Measurements from ENCODE around the gene REV3L. TPM values are rescaled to one million over a fixed set of nuclear protein-coding genes. Genes with fewer than 3 reads are reported as not detected.
"Not testable (repeated sequence)": the region's sequence is repeated elsewhere in the genome, so short reads cannot be mapped to it uniquely, and the experiment has no call there.

REV3L gene
- total RNA-seq, 1 donor from 2014 or later, result 38.0 TPM

GRCh38 chr6:111521497-111522270 lies 38.7 kb upstream of the REV3L start:
- no peak overlapping the region for H3K4me3 Mint-ChIP-seq (ENCODE audit: unreplicated experiment)
- H3K9me3 Mint-ChIP-seq (ENCODE audit: low read depth), result peaks cover 7% of the 10 kb centered on the region
- TF ChIP-seq CTCF (IDR thresholded peaks at IDR 0.05), result no peak
- H3K36me3 Mint-ChIP-seq (ENCODE audit: low read depth), result peaks cover 6% of the 10 kb centered on the region
- no peak overlapping the region for H3K27ac Mint-ChIP-seq (ENCODE audit: unreplicated experiment)
- no peak for DNase-seq (ENCODE audit: low spot score)
- peaks cover 24% of the 10 kb centered on the region for H3K4me1 Mint-ChIP-seq (ENCODE audit: low read depth)
- no peaks in the 10 kb centered on the region for H3K27me3 Mint-ChIP-seq (ENCODE audit: low read depth)

- Mint-ChIP-seq H3K4me3 (ENCODE audit: unreplicated experiment) (no peak overlapping the region), H3K36me3 (ENCODE audit: low read depth) (peaks cover 6% of the 10 kb centered on the region), H3K4me1 (ENCODE audit: low read depth) (peaks cover 24% of the 10 kb centered on the region), H3K9me3 (ENCODE audit: low read depth) (peaks cover 7% of the 10 kb centered on the region), H3K27me3 (ENCODE audit: low read depth) (no peaks in the 10 kb centered on the region), H3K27ac (ENCODE audit: unreplicated experiment) (no peak overlapping the region)
- TF ChIP-seq CTCF (IDR thresholded peaks at IDR 0.05), result no peak
- DNase-seq (ENCODE audit: low spot score), result no peak
Measured at GRCh38 chr6:111520524-111520923, 37.5 kb upstream of the REV3L start.

DNA sequence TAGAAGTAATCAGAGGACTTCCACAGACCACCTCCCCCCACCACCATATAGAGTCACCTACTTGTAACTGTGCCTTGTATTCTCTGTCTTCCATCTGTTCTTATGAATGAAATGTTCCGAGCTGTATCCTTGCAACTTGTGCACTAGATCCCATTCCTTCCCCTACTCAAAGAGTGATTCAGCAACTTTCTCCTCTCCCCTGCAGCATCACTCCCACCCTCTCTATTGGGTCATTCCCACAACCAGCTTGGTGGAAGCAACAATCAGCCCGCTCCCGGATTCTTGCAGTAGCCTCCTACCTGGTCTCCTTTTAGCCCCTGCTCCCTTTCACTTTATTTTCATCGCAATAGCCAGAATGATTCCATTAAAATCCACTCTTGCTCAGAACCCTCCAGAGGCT lies 34.9 kb upstream of the REV3L start:
- TF ChIP-seq CTCF (IDR thresholded peaks at IDR 0.05), result no peak
- H3K36me3 Mint-ChIP-seq (ENCODE audit: low read depth), result peaks cover 6% of the 10 kb centered on the region
- peaks cover 6% of the 10 kb centered on the region for H3K4me1 Mint-ChIP-seq (ENCODE audit: low read depth)
- no peak for DNase-seq (ENCODE audit: low spot score)
- peaks cover 7% of the 10 kb centered on the region for H3K9me3 Mint-ChIP-seq (ENCODE audit: low read depth)
- no peaks in the 10 kb centered on the region for H3K27me3 Mint-ChIP-seq (ENCODE audit: low read depth)
- H3K4me3 Mint-ChIP-seq (ENCODE audit: unreplicated experiment), result no peak overlapping the region
- H3K27ac Mint-ChIP-seq (ENCODE audit: unreplicated experiment), result no peak overlapping the region

GRCh38 chr6:111515259-111515658 lies 32.2 kb upstream of the REV3L start:
- peaks cover 2% of the 10 kb centered on the region for H3K9me3 Mint-ChIP-seq (ENCODE audit: low read depth)
- no peaks in the 10 kb centered on the region for H3K36me3 Mint-ChIP-seq (ENCODE audit: low read depth)
- TF ChIP-seq CTCF (IDR thresholded peaks at IDR 0.05), result no peak
- H3K4me3 Mint-ChIP-seq (ENCODE audit: unreplicated experiment), result no peak overlapping the region
- no peaks in the 10 kb centered on the region for H3K4me1 Mint-ChIP-seq (ENCODE audit: low read depth)
- H3K27ac Mint-ChIP-seq (ENCODE audit: unreplicated experiment), result no peak overlapping the region
- DNase-seq (ENCODE audit: low spot score), result no peak
- no peaks in the 10 kb centered on the region for H3K27me3 Mint-ChIP-seq (ENCODE audit: low read depth)

DNA sequence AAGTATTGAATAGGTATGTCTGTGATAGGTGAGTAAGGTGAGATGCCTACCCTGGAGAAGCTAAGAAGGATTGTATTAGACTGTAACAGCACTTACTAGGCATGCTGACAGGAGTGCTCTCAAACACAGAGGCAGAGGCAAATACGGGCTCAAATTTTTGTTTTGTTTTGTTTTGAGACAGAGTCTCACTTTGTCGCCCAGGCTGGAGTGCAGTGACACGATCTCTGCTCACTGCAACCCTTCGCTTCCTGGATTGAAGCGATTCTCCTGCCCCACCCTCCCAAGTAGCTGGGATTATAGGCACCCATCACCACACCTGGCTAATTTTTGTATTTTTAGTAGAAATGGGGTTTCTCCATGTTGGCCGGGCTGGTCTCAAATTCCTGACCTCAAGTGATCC lies 31.5 kb upstream of the REV3L start:
- not testable (repeated sequence) for H3K27me3 Mint-ChIP-seq (ENCODE audit: low read depth); DNase-seq (ENCODE audit: low spot score); H3K9me3 Mint-ChIP-seq (ENCODE audit: low read depth); H3K36me3 Mint-ChIP-seq (ENCODE audit: low read depth); H3K4me1 Mint-ChIP-seq (ENCODE audit: low read depth); H3K27ac Mint-ChIP-seq (ENCODE audit: unreplicated experiment); H3K4me3 Mint-ChIP-seq (ENCODE audit: unreplicated experiment)

DNA sequence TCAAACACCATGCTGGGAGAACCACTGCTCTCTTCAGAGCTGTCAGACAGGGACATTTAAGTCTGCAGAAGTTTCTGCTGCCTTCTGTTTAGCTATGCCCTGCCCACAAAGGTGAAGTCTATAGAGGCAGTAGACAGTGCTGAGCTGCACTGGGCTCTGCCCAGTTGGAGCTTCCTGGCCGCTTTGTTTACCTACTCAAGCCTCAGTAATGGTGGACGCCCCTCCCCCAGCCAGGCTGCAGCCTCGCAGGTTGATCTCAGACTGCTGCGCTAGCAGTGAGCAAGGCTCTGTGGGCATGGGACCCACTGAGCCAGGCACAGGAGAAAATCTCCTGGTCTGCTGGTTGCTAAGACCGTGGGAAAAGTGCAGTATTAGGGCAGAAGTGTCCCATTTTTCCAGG lies 24.2 kb upstream of the REV3L start:
- not testable (repeated sequence) for H3K36me3 Mint-ChIP-seq (ENCODE audit: low read depth); H3K27ac Mint-ChIP-seq (ENCODE audit: unreplicated experiment); H3K9me3 Mint-ChIP-seq (ENCODE audit: low read depth); H3K27me3 Mint-ChIP-seq (ENCODE audit: low read depth); DNase-seq (ENCODE audit: low spot score); H3K4me3 Mint-ChIP-seq (ENCODE audit: unreplicated experiment)
- H3K4me1 Mint-ChIP-seq (ENCODE audit: low read depth), result peaks cover 25% of the 10 kb centered on the region

DNA sequence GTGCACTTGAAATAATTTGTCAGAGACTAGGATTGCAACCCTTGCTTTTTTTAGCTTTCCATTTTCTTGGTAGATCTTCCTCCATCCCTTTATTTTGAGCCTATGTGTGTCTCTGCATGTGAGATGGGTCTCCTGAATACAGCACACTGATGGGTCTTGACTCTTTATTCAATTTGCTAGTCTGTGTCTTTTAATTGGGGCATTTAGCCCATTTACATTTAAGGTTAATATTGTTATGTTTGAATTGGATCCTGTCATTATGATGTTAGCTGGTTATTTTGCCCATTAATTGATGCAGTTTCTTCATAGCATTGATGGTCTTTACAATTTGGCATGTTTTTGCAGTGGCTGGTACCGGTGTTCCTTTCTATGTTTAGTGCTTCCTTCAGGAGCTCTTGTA lies 22.5 kb upstream of the REV3L start:
- peaks cover 34% of the 10 kb centered on the region for H3K4me1 Mint-ChIP-seq (ENCODE audit: low read depth)
- not testable (repeated sequence) for H3K27ac Mint-ChIP-seq (ENCODE audit: unreplicated experiment); DNase-seq (ENCODE audit: low spot score); H3K27me3 Mint-ChIP-seq (ENCODE audit: low read depth); H3K9me3 Mint-ChIP-seq (ENCODE audit: low read depth); H3K36me3 Mint-ChIP-seq (ENCODE audit: low read depth); H3K4me3 Mint-ChIP-seq (ENCODE audit: unreplicated experiment)

All from chondrocyte (in vitro differentiated cells).